Right ventricle myocardium superior (tissue), 1 donor: Measurements from ENCODE around the gene GADD45GIP1. TPM values are rescaled to one million over a fixed set of nuclear protein-coding genes. Genes with fewer than 3 reads are reported as not detected.

ENCODE experiments used
- ATAC-seq: fragments of 200-7000 bp; cut with Tn5 transposase; one replicate; pipeline ENCODE4 v1.9.1; 2020; ENCODE audit warnings: mild to moderate bottlenecking; ENCODE audit not compliant: poor library complexity
- DNase-seq: peaks from one replicate; pipeline ENCODE4 v3.0.0-alpha.2; 2020
- intact Hi-C: fragments of 100-400 bp; cut with DNase I; formaldehyde crosslinking; loops from one replicate; pipeline ENCODE4 v1.11.2; 2022
- total RNA-seq: library from RNA; stranded (reverse); fragmentation: NEBNext Ultra II Directional; extraction: Animal tissue kit (Norgen Biotek cat#: 25700); gene quantifications from one replicate; pipeline ENCODE4 v1.2.1, GENCODE V29; 2021
- donor health status: DM: no; HTN: yes; CAD: no; lungs with severe emphysema.

The GADD45GIP1 gene
- total RNA-seq, 1 donor from 2014 or later, result 31.1 TPM

DNA sequence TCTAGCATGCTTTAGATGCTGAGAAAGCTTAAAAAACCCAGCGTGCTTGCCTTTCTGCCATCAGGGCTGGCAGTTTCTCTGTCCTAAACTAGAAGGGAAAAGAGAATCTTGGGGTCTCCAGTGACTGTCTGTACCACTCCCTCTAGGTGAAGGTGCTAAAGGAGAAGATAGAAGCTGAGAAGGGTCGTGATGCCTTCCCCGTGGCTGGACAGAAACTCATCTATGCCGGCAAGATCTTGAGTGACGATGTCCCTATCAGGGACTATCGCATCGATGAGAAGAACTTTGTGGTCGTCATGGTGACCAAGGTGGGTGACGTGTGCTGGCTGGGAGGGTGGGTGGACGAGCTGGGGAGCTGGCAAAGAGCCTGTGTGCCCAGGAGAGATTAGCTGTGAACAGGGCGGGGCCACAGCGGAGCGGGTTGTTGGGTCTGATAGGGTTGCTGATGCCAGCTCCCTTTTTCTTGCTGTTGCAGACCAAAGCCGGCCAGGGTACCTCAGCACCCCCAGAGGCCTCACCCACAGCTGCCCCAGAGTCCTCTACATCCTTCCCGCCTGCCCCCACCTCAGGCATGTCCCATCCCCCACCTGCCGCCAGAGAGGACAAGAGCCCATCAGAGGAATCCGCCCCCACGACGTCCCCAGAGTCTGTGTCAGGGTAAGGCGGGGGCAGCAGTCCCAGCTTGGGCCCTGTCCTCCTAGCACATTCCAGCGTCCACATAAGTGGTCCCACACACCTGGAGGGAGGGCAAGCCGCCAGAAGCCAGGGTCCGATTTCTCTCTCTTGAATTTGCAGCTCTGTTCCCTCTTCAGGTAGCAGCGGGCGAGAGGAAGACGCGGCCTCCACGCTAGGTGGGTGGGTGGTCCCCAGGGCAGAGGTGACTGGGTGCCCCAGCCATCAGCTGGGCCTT, 9.1 kb downstream of the GADD45GIP1 start:
- DNase-seq, result no peak
- ATAC-seq, result no peak
- intact Hi-C loops, result no loop called here

DNA sequence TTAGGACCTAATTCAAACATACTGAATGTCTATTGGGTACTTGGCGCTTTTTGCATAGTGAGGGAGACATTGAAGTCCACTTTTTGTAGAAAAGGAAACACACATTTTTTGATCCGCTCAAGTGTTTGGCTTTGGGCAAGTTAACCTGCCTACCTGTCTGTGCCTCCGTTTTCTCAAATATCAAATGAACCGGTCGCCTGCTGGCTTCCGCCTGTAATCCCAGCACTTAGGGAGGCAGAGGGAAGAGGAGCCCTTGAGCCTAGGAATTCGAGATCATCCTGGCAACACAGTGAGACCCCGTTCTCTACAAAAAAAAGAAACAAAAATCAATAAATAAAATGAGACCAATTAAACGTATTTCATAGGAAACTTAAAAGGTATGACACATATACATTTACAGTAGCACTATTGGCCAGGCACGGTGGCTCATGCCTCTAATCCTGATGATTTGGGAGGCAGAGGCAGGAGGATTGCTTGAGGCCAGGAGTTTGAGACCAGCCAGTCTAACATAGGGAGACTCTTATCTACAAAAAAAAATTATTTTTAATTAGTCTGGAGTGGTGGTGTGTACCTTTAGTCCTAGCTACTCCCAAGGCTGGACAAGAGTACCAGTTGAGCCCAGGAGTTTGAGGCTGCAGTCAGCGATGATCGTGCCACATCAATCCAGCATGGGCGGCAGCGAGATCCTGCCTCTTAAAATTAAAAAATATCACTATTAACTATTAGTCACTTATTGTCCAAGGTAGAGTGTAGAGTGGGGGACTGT, 10.1 kb downstream of the GADD45GIP1 start:
- DNase-seq (no peak), ATAC-seq (no peak)
- intact Hi-C loops, result no loop called here

DNA sequence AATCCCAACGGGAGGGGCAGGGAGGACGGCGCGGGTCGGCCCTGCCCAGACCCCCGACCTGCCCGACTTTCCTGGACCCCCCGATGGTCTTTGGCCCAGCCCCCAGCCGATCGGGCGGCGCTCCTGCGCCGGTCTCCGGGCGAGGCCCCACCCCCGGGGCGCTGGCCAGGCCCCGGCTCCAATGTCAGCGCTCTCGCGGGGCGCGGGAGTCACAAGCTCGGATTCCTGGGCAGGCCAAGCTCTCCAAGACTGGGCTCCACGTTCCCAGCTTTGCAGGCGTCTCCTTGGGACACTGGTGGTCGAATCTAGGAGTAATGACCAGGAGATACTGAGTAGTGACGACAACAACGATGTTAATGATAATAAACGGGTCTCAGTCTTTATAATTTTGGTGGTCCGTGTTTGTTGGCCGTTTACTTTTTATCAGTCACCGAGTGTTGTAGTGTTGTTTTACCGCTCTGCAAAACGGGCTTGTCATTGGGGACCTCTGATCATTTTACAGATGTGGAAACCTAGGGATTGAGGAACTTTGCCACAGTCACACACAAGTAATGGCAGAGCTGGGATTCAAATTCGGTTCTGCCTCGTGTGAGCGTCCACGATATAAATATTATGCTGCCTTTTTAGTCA, 10.8 kb downstream of the GADD45GIP1 start:
- intact Hi-C loops, result no loop called here
- ATAC-seq (peak; percentile 81), DNase-seq (peak; percentile 82)

DNA sequence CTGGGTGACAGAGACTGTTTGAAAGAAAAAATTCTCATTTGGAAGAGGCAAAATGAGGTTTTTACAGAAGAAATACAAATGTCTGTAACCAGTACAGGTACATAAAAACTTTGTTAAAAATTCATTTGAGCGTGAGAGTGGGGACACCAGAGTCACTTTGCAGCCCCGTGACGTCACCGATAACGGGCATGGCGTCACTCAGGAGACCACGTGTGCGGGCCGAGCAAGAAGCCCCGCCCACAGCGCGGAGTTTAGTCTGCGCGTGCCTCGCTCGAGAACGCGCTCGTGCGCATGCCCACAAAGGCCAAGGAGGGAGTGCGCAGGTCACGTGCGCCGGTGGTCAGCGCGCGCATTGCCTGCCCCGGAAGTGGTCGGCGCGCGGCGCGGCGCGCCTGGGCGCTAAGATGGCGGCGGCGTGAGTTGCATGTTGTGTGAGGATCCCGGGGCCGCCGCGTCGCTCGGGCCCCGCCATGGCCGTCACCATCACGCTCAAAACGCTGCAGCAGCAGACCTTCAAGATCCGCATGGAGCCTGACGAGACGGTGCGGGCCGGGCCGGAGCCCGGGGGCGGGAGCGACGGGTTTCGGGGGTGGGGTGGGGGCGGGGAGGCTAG, 11.4 kb downstream of the GADD45GIP1 start, which contains the start of gene RAD23A:
RAD23A (plus strand) TSS at position 384 of the 613 bp plus-strand sequence; CDS start at position 471, 87 bp downstream.
- peak; percentile 99 for DNase-seq
- peak; percentile 96 for ATAC-seq
- intact Hi-C loops, result no loop called here

DNA sequence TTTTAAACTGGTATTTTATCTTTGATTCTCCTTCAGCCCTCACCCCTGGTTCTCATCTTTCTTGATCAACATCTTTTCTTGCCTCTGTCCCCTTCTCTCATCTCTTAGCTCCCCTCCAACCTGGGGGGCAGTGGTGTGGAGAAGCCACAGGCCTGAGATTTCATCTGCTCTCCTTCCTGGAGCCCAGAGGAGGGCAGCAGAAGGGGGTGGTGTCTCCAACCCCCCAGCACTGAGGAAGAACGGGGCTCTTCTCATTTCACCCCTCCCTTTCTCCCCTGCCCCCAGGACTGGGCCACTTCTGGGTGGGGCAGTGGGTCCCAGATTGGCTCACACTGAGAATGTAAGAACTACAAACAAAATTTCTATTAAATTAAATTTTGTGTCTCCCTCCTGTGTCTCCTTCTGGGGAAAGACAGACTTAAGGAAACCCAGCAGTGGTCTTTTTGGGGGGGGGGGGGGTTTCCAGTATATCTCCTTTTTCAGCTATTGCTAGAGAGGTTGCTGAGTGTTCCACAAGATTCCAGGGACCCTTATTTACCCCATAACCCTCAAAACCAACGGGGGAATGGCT, 12.8 kb downstream of the GADD45GIP1 start:
- DNase-seq (no peak), ATAC-seq (no peak)
- intact Hi-C loops, result no loop called here

DNA sequence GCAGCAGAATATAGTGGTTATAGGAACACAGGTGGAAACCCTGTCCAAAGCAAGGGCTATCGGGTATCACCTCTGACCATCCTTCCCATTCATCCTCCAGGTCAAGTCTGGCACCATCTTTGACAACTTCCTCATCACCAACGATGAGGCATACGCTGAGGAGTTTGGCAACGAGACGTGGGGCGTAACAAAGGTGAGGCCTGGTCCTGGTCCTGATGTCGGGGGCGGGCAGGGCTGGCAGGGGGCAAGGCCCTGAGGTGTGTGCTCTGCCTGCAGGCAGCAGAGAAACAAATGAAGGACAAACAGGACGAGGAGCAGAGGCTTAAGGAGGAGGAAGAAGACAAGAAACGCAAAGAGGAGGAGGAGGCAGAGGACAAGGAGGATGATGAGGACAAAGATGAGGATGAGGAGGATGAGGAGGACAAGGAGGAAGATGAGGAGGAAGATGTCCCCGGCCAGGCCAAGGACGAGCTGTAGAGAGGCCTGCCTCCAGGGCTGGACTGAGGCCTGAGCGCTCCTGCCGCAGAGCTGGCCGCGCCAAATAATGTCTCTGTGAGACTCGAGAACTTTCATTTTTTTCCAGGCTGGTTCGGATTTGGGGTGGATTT, 13.5 kb downstream of the GADD45GIP1 start:
- intact Hi-C loops, result no loop called here
- no peak for DNase-seq

DNA sequence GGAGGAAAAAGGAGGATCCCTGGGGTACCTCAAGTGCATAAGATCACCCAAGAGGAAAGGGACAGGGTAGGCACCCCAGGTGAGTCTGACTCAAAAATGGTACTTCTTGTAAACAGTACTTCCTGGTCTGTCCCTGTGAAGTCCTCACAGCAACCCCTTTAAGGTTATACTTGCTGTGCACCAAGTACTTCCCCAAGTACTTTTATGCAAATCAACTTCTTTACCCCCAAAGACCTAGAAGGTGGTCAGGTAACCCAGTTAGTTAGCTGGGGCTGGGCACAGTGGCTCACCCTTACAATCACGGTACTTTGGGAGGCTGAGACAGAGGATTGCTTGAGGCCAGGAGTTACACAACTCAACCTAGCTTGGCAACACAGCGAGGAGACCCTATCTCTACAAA, 16.1 kb downstream of the GADD45GIP1 start:
- DNase-seq (no peak), ATAC-seq (no peak)
- intact Hi-C loops, result no loop called here

More for the DNA sequence above, 13.5 kb downstream of the GADD45GIP1 start:
- no peak for ATAC-seq

DNA sequence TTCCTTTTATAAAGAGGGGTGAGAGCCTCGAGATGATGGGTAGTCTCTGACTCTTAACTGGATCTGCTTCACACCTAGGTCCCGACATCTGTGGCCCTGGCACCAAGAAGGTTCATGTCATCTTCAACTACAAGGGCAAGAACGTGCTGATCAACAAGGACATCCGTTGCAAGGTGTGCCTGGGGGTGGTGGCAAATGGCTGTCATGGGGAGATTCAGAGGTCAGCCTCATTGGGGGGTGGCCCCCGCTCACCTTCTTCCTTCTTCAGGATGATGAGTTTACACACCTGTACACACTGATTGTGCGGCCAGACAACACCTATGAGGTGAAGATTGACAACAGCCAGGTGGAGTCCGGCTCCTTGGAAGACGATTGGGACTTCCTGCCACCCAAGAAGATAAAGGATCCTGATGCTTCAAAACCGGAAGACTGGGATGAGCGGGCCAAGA, 17.0 kb downstream of the GADD45GIP1 start:
- DNase-seq, result no peak
- no peak for ATAC-seq
- intact Hi-C loops, result no loop called here

DNA sequence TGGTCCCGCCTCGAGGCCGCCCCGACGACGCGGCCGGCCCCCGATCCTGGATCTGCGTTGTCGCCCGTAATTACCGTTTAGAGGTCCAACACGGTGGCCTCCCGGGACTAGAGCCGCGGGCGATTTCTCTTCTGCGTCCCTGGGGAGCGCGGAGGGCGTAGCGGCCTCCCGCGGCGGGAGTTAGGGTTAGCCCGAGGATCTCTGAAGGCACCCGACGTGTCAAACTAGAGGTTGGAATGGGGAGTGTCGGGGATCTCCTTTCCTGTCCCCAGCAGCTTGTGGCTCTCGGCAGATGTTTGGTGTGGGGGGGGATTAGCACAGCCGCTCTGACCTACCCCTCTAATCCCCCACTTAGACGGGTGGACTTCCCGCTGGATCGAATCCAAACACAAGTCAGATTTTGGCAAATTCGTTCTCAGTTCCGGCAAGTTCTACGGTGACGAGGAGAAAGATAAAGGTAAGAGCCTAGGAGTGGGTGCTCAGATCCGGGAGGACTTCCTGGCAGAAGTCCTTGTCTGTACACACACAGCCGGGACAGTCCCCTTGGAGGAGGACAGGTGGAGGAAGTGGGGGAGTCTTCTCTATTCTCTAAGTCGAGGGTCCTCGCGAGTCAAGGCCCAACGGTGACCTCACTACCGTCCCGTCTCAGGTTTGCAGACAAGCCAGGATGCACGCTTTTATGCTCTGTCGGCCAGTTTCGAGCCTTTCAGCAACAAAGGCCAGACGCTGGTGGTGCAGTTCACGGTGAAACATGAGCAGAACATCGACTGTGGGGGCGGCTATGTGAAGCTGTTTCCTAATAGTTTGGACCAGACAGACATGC, 18.0 kb downstream of the GADD45GIP1 start:
- DNase-seq (no peak), ATAC-seq (peak; percentile 11)
- intact Hi-C loops, result no loop called here

DNA sequence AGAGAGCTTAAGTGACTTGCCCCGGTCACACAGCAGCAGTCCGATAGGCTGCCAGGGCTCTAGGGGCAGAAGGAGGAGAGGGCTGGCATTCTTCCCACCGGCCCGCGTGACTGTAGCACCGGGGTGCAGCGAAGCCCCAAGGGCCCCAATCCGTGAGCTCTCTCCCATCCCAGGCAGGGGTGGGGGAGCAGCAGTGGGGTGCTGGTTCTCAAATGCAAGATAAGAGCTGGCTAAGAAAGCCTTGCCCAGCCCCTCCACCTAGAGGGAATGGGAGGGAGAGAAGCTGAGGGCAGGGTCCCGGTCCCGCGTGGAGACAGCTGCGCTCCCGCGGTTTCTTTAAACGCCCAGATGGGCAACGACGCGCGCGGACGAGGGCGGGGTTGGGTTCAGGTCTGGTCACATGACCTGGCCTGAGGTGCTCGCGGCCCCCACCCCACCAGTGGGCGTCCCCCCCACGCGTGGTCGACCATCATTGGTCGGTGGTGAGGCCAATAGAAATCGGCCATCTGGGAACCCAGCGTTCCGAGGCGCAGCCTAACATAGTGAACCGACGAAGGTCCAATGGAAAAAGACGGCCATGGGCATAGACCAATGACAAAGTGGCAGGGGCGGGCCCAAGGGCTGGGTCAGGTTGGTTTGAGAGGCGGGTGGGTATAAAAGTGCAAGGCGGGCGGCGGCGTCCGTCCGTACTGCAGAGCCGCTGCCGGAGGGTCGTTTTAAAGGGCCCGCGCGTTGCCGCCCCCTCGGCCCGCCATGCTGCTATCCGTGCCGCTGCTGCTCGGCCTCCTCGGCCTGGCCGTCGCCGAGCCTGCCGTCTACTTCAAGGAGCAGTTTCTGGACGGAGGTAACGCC, 18.9 kb downstream of the GADD45GIP1 start, which contains the start of gene CALR:
CALR (plus strand) TSS at position 683 of the 852 bp plus-strand sequence; CDS start at position 754, 71 bp downstream.
- peak; percentile 100 for DNase-seq
- intact Hi-C loops, result no loop called here
- peak; percentile 91 for ATAC-seq

DNA sequence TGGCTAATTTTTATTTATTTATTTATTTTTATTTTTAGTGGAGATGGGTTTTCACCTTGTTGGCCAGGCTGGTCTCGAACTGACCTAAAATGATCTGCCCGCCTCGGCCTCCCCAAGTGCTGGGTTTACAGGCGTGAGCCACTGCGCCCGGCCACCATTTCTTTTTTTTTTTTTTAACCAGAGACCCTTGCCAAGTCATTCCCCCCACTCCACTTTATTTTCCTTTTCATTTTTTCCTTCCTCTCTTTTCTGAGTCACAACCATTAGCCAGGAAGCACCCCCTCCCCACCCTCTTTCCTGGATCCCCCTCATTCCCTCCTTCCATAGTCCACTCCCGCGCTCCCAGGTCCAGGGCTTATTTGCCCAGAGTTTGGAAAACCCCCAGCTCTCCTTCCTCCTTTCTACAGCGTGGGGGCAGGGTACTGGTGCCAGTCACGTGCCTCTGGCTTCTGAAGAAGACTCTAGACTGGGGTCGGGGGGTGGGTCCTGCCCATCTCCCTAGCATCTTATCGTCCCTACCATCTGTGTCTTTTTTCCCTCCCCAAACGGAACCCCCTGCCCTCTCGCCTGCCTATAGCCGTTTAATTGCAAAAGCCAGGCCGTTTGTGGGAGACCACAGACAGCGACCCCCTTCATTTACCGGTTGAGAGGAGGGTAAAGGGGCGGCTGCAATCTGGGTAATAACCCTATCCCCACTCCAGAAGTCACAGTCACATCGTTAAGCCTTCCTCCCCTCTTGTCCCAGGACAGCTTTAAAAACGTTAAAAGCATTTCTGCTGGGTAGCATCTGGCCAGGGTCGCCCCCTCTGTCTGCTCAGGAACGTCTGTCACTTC, 19.7 kb downstream of the GADD45GIP1 start:
- intact Hi-C loops, result no loop called here
- no peak for DNase-seq

DNA sequence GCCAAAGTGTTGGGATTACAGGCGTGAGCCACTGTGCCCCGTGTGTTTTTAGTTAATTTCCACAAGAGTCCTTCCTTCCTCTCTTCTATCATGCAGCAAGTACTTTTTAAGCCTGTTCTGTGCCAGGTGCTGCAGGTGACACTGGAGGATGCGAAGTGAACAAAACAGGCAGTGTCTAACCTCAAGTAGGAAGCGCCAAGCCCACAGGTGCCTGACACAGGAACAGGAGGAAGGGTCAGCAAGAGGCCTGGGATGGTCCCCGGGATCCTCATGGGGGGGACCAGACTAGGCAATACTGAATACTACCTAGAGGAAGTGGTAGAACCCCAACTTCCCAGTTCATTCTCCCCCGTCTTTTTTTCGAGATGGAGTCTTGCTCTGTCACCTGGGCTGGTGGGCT, 20.4 kb downstream of the GADD45GIP1 start:
- intact Hi-C loops, result no loop called here
- DNase-seq (no peak), ATAC-seq (no peak)

More for the DNA sequence above, 19.7 kb downstream of the GADD45GIP1 start:
- ATAC-seq, result no peak

DNA sequence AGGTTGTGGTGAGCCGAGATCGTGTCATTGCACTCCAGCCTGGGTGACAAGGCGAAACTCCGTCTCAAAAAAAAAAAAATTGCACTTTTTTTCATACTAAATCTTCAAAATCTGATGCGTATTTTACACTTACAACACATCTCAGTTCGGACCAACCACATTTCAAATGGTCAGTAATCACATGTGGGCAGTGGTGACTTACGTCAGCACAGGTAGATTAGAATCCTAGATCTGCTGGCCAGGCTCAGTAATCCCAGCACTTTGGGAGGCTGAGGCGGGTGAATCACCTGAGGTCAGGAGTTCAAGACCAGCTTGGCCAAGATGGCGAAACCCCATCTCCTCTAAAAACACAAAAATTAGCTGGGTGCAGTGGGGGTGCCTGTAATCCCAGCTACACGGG, 22.0 kb downstream of the GADD45GIP1 start:
- intact Hi-C loops, result no loop called here
- ATAC-seq, result no peak
- no peak for DNase-seq

DNA sequence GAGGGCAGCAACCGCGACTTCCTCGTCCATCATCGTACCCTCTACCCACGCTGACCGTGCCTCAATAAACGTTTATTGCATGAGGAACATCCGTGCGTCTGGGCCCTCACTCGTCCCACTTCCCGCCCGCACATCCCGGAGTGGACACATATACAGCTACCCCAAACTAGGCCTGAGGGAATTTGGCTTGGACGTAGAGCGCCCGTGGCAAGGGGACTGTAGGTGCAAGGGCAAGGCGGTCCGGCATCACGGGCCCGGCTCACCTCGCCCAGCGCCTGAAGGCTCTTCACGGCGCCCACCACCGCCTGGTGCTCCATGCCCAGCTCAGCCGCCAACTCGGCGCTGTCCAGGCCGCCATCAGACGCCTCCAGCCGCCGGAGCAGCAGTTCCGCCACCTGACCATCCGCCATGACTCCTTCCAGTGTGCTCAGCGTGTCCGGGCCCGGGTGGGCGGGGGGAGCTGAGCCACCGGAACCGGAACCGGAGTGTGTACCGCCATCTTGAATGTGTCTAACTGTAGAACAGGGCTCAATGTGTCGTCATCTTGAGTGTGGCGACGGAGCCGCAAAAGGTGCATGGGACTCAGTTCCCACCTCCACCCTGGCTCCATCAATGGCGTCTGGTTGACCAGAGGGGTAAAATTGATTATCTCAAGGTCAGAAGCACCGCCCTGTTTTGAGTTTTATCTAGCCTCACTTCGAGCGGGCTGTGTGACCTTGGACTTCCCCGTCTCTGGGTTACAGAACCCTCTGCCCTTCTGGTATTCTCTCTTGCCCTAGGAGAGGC, 23.5 kb downstream of the GADD45GIP1 start, which contains the start of gene FARSA:
FARSA (minus strand) TSS at position 425 of the 786 bp plus-strand sequence; CDS start at position 410, 15 bp downstream.
- intact Hi-C loops, result no loop called here

More for the DNA sequence above, 23.5 kb downstream of the GADD45GIP1 start, which contains the start of gene FARSA:
- DNase-seq, result peak; percentile 94
- ATAC-seq, result peak; percentile 85
